Measurements from ENCODE around the gene CDA.
"Not testable (repeated sequence)": the region's sequence is repeated elsewhere in the genome, so short reads cannot be mapped to it uniquely, and the experiment has no call there.

The CDA gene

DNA sequence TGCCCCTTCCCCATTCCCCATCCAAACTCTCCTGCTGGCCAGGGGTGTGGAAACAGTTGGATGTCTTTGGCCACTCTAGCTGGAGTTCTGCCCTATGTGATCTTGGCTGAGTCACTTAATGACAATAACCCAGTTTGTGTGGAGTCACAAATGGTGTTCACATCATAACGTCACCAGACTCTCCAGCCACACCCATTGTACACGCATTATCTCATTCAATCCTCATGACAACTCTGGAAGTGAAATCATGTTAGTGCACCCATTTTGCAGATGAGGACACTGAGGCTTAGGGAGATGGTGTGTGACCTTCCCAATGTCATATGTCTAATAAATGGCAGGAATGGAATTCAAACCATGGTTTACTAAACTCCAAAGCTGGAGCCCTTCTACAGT, 1.2 kb upstream of the CDA start:
- DNase-seq, result no peak

DNA sequence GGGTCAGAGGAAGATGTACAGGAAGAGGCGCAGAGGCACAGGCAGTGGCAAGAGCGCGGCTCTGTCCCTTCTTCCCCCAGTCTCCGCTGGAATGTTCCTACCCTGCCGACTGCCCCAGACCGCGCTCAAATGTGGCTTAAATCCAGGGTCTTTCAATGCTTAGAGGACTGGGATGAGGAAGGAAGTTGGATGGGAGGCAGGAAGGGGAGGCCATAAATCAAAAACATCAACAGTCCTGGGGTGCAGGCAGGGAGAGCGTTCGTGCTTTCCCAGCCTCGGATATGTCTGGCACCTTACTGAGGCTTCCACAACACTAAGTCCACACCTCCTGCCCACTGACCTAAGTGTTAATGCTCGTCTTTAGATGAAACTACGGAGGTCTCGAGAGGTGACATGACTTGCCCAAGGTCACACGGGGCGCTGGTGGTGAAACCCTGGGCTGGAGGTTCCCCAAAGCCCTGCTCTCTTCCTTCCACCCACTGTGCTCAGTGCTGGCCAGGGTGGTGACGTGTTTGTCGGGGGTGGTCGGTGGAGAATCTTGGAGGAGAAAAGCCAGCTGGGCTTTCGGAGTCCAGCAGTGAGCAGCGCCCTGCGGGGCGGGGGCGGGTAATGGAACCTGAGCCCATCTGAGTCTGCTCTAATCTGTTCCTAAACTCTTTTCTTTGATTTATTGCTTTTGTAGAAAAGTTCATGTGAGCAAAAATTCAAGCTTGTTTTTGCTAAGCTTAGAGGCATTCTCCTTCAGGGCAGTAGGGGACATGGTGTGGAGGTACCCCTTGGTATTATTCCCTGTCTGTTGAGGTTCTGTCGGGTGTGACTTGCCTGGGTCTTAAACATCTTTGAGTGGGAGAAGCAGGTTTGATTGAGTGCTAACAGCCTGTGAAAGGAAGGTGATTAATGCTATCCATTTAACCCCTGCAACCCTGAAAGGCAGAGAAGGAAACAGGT, 708 bp downstream of the CDA start:
- no peak for DNase-seq

DNA sequence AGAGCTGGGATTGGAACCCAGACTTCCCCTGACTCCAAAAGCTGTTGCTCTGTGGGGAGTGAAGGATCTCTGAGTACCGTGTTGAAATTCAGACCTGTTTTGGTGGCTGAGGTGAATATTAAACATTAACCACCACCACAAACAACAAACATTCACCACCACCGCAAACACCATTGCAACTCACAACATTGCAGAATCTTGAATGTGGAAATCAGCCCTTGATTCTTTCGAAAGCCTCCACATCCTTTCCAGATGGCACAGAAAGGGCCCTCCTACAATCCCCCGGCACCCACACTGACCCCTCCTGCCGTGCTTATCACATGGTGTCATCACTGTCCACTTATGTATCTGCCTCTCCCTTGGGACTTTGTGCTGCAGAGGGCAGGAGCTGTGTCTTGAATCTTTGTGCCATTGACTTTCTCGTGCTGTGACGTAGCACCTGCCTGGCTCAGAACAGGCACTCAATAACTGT, 1.4 kb downstream of the CDA start:
- no peak for DNase-seq

DNA sequence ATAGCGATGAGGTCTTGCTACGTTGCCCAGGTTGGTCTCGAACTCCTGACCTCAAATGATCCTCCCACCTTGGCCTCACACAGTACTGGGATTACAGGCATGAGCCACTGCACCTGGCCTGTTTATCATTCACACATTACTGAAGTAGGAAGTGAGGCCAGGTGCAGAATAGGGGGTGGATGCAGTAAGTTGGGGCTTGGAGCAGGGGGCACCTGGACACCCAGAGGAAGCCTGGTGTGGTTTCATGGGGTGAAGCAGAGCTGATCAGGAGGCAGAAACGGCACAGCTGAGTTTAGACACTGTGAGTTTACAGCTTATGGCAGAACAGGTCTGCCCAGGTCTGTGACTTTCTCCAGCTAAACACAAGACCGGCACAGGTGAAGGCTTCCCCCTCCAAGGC, 4.9 kb downstream of the CDA start:
- no peak for DNase-seq

DNA sequence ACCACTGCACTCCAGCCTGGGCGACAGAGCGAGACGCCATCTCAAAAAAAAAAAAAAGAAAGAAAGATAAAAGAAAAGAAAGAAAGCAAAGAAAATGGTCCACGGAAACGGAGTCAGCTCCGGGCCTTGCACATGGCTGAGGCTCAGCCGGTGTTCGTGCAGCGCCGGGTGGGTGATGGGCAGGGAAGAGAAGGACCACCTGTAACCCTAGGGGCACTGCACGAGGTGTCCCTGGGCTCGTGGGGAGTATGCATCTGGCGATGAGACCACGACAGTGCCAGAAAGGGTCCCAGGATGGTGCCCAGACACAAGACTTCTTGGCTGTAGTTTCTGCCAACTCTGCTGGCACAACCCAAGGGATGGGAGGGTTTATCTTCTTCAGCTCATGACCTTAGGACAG, 5.8 kb downstream of the CDA start:
- DNase-seq, result no peak

DNA sequence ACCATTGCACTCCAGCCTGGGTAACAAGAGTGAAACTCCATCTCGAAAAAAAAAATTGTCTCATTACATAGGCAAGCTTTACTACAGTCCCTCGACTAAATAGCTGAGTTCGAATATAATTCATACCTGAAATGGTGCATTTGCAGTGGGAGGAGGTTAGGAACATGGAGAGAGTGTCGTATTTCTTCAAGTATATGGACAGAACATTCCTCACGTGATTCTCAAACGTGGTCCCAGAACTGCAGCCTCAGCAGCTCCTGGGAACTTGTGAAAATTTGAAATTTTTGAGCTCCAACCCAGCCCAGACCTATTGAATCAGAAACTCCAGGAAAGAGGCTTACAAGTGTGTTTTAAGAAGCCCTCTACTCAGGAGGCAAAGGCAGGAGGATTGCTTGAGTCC, 7.2 kb downstream of the CDA start:
- DNase-seq, result no peak

DNA sequence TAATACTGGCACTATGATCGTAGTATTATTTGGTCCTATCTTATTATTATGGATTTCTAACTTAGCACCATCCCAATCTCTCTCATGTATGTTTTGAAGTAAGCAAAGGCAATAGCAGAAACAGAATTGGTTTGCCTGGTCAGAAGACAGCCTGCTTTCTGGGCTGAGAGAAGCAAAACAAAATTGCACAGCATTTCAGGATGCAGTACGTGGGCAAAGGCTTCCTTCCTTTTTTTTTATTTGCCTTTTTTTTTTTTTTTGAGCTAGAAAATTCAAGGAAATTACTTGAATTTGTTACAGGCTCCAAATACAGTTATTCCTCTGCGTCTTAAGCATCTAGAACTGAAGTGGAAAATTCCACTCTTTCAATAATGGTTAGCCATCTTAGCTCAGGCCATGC, 8.8 kb downstream of the CDA start:
- no peak for DNase-seq

DNA sequence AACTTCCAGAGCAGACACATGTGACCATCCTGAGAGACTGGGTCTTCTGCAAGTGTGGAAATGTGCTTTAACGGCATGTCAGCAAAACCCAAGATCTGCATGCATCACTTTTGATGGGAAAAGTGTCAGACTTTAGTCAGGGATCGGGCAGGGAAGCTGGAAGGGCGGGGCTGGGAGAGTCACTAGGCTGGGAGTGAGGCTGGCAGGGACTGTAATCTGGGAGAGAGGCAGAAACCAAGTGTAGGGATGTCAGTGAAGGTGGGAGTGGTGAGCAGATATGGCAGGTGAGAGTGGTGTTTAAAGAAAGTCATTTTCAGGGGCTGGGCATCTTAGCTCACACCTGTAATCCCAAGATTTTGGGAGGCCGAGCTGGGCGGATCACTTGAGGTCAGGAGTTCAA, 11.3 kb downstream of the CDA start:
- DNase-seq, result no peak

DNA sequence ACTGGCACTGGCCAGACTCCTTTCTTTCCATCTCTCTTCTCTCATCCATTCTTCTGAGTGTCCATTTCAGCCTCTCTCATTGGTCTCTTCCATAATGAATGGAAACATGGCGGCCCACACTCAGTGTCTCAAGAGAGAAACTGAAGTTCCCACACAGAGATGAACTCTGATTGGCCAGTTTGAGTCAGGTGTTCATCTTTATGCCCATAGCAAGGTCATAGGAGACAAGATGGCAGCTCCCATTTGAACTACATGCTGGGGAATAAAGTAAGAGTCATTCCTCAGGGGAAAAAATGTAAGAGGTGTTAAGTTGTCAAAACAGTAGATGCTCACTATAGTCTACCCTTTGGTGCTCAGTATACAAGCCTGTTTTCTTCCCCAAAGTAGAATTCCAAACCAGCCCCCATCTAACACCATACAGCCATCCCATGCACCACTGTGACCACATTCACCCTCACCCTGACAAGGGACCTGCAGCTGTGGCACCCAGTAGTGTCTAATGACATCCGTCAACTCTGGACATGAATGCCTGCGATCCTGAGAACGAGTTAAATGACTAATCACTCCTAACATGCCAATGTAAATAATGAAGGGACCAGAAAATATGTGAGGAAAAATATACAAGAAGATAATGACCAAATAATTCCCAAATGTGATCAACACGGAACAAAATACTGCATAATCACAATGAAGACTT, 12.4 kb downstream of the CDA start:
- DNase-seq, result no peak

DNA sequence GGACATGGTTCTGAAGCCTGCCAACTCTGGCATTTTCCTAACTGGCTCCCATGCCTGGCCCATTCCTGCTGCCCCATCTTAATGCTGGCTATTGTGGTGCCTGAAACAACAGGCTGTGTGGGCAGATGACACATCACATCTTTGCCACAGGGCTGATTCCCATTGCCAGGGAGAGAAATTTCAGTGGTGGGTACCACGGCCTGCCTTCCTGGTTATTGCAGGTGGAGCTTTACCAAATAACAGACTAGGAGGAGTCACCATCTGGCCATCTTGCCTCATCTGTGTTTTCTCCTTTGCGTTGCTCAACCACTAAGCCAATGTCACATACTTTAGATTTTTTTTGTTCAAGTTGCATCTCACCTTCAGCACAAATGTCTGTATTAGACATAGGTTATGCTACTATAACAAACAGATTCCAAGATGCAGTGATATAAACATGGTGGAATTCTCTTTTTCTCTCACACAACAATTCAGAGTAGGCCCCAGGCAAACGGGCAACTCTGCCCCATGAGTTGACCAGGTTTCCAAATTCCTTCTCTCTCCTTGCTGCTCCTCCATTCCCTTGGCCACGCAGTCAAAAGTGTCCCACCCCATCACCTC, 14.1 kb downstream of the CDA start:
- no peak for DNase-seq

DNA sequence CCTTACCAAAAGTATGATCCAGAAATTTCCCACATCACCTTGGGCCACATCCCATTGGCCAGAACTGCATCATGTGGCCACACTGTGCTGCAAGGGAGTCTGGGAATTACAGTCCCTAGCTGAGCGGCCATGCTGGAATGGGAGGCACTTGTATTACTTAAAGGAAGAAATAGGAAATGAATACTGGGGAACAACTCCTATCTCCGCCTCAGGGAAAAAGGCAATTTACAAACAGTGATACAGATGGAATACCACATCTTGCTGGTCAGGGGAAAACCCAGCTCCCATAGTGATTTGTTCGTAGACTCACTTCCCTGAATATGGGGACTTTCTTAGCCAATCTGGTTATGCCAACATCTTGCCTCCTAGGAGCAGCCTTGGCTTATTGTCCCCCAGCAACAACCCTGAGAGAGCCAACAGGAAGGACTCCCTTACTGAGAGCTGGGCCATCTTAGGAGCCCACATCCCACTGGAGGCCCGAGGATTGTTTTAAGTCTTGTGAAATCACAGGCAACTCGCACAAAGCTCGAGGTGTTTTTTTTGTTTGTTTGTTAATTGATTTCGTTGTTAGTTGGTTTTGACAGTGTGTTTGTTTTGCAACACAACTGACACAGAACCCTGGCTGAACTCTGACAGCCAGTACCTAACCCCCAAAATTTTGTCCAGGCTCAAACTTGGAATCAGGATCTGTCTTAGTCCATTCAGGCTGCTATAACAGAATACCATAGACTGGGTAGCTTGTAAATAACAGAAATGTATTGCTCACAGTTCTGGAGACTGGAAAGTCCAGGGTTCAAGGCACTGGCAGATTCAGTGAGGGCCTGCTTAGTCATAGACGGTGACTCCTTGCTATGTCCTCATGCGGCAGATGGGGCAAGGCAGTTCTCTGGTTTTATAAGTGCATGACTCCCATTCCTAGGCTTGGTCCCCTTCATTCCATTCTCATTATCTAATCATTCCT, 14.9 kb downstream of the CDA start:
- no peak for DNase-seq

DNA sequence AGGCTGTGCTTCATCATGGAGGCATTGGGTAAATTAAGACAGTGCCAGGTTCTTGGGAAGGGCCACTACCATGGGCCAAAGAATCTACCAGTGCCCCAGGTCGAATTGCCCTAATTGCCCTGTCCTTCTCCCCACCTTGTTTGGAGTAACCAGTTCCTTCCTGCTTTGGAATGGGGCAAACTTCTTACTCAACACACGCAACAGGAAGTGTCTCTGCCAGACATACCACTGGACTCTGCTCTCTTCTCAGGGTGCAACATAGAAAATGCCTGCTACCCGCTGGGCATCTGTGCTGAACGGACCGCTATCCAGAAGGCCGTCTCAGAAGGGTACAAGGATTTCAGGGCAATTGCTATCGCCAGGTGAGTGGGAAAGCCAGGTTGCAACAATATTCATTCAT, 15.8 kb downstream of the CDA start:
- DNase-seq, result no peak

DNA sequence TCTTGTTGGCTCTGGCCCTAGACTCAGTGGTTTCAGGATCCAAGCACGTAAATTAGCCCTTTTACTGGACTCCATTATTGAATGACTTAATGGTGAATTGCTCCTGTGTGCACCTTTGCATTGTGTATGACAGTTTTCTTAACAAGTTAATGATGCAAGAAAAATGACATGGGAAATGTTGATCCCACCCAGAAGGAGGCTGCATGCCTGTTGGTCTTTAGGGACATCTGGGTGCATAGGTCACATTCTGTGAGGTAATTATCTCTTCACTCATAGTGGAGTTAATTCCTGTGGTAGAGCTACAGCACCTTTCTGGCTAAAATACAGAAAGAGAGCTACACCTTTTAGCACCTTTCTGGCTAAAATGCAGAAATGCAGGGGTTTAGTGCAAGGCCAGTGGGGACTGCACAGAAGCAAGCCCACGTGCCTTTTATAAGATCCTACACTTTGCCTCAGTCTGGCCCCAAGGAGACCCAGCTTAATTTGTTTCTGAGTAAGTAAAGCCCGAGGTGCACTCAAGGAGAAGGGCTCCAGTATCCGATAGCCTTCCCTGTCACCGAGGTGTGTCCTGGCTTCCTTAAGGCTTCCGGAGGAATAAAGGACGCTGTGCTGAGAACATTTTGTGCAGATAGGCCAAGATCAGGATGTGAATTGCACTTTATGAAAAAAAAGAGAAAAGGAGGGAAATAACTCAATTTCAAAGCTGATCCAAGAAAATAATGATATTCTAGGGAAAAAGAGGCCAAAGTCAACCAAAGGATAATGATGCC, 18.1 kb downstream of the CDA start:
- not testable (repeated sequence) for DNase-seq

DNA sequence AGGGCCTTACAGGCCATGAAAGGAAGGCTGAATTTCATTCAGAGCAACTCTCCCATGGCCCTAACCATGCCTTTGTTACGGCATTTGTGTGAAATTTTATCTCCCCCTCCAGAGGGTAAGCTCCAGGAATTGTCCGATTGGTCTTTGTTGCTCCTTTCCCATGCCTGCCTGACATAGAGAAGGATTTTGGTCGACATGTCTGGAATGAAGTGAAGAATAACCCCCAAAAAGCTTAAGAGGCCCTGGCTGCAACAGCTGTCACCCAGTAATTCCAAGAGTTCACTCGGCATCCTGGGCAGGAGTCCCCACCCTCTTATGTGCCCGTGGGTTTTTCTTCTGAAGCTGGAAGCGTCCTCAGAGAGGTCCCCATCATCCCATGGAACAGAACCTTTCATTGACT, 20.6 kb downstream of the CDA start:
- DNase-seq, result no peak

DNA sequence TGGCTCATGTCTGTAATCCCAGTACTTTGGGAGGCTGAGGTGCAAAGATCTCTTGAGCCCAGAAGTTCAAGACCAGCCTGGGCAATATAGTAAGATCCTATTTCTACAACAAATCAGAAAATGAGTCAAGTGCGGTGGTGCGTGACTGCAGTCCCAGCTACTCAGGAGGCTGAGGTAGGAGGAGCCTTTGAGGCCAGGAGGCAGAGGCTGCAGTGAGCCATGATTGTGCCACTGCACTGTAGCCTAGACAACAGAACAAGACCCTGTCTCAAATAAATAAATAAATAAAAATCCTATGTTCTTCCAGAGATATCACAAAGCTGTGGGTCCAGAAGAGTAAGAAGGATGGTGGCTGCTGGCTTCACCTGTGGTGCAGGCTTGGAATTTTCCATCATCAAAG, 22.1 kb downstream of the CDA start:
- DNase-seq, result no peak

DNA sequence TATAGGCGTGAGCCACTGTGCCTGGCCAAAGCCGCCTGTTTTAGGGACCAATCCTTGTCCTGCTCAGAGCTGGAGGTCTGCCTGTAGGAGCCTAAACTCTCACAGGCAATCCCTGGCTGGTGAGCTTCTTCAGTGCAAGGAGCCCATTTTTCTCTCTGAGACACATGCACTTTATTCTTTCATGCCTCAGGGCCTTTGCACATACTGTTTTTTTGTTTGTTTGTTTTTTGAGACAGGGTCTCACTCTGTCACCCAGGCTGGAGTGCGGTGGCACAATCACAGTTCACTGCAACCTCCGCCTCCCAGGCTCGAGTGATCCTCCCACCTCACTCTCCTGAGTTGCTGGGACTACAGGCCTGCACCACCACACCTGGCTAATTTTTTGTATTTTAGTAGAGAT, 22.8 kb downstream of the CDA start:
- no peak for DNase-seq

DNA sequence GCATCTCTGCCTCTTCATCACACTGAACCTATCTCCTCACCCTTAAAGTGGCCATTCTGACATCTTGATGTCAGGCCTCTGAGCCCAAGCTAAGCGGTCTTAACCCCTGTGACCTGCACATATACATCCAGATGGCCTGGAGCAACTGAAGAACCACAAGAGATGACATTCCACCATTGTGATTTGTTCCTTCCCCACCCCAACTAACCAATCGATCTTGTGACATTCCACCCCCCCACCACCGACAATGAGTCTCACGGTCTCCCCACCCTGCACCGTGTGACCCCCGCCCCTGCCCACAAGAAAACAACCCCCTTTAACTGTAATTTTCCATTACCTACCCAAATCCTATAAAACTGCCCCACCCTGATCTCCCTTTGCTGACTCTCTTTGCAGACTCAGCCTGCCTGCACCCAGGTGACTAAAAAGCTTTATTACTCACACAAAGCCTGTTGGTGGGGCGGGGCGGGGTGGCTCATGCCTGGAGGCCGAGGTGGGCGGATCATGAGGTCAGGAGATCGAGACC, 23.4 kb downstream of the CDA start:
- DNase-seq, result no peak

DNA sequence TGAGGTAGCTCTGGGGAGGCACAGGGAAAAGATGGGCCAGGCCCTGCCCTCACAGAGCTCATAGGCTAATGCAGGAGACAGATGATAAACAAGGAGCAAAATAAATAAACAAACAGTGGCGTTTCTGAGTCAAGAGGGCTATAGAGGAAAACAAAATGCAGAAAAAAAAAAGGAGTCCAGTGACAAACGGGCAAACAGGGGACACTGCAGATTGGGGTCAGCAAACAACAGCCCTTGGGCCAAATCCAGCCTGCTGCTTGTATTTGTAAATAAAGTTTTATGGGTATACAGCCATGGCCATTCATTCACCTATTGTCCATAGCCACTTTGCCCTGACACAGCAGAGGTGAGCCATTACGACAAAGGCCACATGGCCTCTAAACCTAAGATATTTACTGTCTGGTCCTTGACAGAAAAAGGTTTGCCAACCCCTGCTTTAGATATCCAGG, 25.3 kb downstream of the CDA start:
- DNase-seq, result no peak

DNA sequence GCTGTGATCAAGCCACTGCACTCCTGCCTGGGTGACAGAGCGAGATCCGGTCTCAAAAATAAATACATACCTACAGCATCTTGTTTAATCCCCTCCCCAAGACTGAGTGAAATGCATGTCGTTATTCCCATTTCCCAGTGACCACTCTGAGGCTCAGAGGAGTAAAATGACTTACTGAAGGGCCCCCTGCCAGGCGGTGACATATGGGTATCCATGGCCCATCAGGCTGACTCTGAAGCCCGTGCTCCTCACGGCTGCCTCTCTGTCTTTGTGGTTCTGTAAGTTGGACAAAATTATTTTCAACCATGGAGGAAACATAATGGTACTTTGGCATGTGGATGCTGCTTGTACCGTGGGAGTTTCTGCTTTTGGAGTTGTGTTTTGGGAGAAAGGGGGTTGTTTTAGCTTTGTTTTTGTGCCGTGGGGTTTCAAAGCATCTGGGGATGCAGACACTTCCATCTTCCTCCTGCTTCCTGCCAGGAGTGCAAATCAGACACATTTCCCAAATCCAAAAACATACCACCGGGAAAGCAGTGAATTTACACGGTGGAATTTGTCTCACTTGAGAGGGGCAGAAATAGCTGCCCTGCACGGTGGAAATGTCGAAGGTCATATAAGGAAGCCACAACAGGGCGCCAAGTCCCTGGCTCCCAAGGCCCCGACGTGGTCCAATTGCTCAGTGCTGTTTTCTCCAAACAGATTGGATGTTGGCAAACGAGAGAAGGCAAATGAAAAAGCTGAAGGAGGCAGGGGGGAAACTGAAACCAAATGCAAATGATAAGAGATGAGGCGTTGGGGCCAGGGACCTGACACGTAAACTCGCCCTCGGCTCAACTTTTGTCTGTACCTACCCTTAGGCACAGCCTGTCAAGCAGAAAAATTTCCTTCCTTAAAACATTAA, 27.3 kb downstream of the CDA start:
- no peak for DNase-seq

DNA sequence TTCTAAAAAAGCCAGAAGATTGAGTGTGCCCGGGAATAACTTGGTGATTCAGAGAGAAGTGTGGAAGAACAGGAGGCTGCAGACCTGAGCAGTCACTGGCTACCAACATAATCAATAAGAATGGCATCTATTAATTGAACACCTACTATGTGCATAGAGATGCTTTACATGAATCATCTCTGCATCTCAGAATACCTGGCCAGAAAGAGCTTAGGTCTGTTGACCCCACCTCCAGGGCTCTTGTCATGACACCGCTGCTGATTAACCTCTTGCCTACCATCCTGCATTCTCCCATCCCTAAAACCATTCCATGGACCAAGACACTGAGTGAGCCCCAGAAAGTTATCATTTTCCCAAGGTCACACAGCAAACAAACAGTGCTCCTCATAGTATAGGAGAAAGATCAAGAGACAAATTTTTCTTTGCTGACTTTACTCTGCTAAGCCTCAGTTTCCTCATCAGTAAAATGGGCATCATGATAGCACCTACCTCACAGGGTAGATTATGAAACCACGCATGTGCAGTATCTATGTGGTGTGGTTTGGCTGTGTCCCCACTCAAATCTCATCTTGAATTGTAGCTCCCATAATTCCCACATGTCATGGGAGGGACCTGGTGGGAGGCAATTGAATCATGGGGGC, 28.1 kb downstream of the CDA start:
- DNase-seq, result no peak

Measured in CD4-positive, alpha-beta T cell treated with Interleukin-17A for 1 hour (primary cell).